ENCODE data around the gene RET. TPM values are rescaled to one million over a fixed set of nuclear protein-coding genes. Genes with fewer than 3 reads are reported as not detected.
"Not testable (repeated sequence)": the region's sequence is repeated elsewhere in the genome, so short reads cannot be mapped to it uniquely, and the experiment has no call there.

RET gene
- total RNA-seq, 2 donors from 2014 or later, result 1.0 to 1.3 TPM

GRCh38 chr10:43138757-43139241, 61.9 kb downstream of the RET start:
- DNase-seq (ENCODE audit: low spot score), result no peak
- intact Hi-C loops (cut with DNase I), result no loop called here

GRCh38 chr10:43141421-43141820, 64.6 kb downstream of the RET start:
- DNase-seq (ENCODE audit: low spot score), result no peak
- intact Hi-C loops (cut with DNase I), result no loop called here

GRCh38 chr10:43145311-43145710, 68.4 kb downstream of the RET start:
- no peak for DNase-seq (ENCODE audit: low spot score)
- intact Hi-C loops (cut with DNase I), result no loop called here

- not testable (repeated sequence) for DNase-seq (ENCODE audit: low spot score)
Measured at GRCh38 chr10:43145936-43146335, 69.1 kb downstream of the RET start.

GRCh38 chr10:43151371-43151770, 74.5 kb downstream of the RET start:
- intact Hi-C loops (cut with DNase I), result no loop called here
- no peak for DNase-seq (ENCODE audit: low spot score)

More at GRCh38 chr10:43145936-43146335, 69.1 kb downstream of the RET start:
- intact Hi-C loops (cut with DNase I), result not testable (repeated sequence)

GRCh38 chr10:43153901-43154300, 77.0 kb downstream of the RET start:
- no peak for DNase-seq (ENCODE audit: low spot score)
- intact Hi-C loops (cut with DNase I), result no loop called here

GRCh38 chr10:43155221-43155620, 78.4 kb downstream of the RET start:
- intact Hi-C loops (cut with DNase I), result no loop called here
- DNase-seq (ENCODE audit: low spot score), result no peak

GRCh38 chr10:43155741-43156140, 78.9 kb downstream of the RET start:
- intact Hi-C loops (cut with DNase I), result no loop called here
- DNase-seq (ENCODE audit: low spot score), result no peak

GRCh38 chr10:43156590-43157341, 79.9 kb downstream of the RET start:
- intact Hi-C loops (cut with DNase I), result no loop called here
- DNase-seq (ENCODE audit: low spot score), result no peak

GRCh38 chr10:43158636-43159035, 81.8 kb downstream of the RET start:
- DNase-seq (ENCODE audit: low spot score), result no peak
- intact Hi-C loops (cut with DNase I), result no loop called here

GRCh38 chr10:43160046-43160920, 83.4 kb downstream of the RET start:
- intact Hi-C loops (cut with DNase I), result no loop called here
- DNase-seq (ENCODE audit: low spot score), result no peak

GRCh38 chr10:43160921-43161255, 84.0 kb downstream of the RET start:
- intact Hi-C loops (cut with DNase I), result no loop called here
- DNase-seq (ENCODE audit: low spot score), result no peak

- no peak for DNase-seq (ENCODE audit: low spot score)
- intact Hi-C loops (cut with DNase I), result no loop called here
Measured at GRCh38 chr10:43162604-43163003, 85.7 kb downstream of the RET start.

- no peak for DNase-seq (ENCODE audit: low spot score)
- intact Hi-C loops (cut with DNase I), result no loop called here
Measured at GRCh38 chr10:43166207-43166879, 89.5 kb downstream of the RET start.

- intact Hi-C loops (cut with DNase I), result no loop called here
- DNase-seq (ENCODE audit: low spot score), result no peak
Measured at GRCh38 chr10:43166880-43167497, 90.1 kb downstream of the RET start.

- no peak for DNase-seq (ENCODE audit: low spot score)
- intact Hi-C loops (cut with DNase I), result no loop called here
Measured at GRCh38 chr10:43167498-43167889, 90.6 kb downstream of the RET start.

GRCh38 chr10:43170491-43170890, 93.6 kb downstream of the RET start:
- intact Hi-C loops (cut with DNase I), result no loop called here

GRCh38 chr10:43172645-43173044, 95.8 kb downstream of the RET start:
- intact Hi-C loops (cut with DNase I), result no loop called here
- DNase-seq (ENCODE audit: low spot score), result no peak

More at GRCh38 chr10:43170491-43170890, 93.6 kb downstream of the RET start:
- no peak for DNase-seq (ENCODE audit: low spot score)

- DNase-seq (ENCODE audit: low spot score), result no peak
- intact Hi-C loops (cut with DNase I), result no loop called here
Measured at GRCh38 chr10:43173120-43173519, 96.3 kb downstream of the RET start.

- no peak for DNase-seq (ENCODE audit: low spot score)
- intact Hi-C loops (cut with DNase I), result no loop called here
Measured at GRCh38 chr10:43174969-43175368, 98.1 kb downstream of the RET start.

Data from posterior vena cava (tissue), 2 donors.